ENCODE data around the gene TSC22D2. TPM values are rescaled to one million over a fixed set of nuclear protein-coding genes. Genes with fewer than 3 reads are reported as not detected.
"Not testable (repeated sequence)": the region's sequence is repeated elsewhere in the genome, so short reads cannot be mapped to it uniquely, and the experiment has no call there.

Gene TSC22D2
- total RNA-seq, 1 experiment from 2014 or later = 20.0 TPM

DNA sequence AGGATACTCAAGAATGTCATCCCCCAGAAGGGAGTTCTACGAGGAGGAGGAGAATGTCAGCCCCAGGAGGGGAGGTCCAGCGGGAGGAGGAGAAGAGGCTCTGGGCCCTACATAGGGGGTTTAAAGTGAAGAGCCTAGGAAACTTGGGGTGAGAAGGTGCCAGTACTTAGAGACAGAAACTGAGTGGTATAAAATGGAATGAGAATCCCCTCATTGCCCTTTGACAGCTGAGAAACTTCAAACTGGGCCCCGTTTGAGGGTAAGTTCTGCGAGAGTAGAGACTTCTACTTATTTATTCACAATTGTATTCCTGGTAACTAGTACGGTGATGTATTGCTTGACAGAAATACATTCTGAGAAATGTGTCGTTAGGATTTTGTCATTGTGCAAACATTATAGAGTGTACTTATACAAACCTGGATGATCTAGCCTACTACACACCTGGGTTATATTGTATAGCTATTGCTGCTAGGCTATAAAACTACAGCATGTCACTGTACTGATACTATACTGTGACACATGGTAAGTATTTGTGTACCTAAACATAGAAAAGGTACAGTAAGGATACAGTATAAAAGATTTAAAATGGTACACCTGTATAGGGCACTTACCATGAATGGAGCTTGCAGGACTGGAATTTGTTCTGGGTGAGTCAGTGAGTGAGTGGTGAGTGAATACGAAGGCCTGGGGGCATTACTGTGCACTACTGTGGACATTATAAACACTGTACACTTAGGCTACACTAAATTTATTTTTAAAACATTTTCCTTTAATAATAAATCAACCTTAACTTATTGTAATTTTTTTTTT, 62.0 kb downstream of the TSC22D2 start (continued):
- TF ChIP-seq CTCF (IDR thresholded peaks at IDR 0.05 in 2 of 3, conservative IDR thresholded peaks at IDR 0.05 in 1 of 3; ENCODE audit: borderline replicate concordance in 1 of 3, insufficient read depth in 1 of 3, low read depth in 2 of 3, low read length in 2 of 3) (no peak), SRF (IDR thresholded peaks at IDR 0.05; ENCODE audit: low read depth) (no peak), POLR2AphosphoS5 (IDR thresholded peaks at IDR 0.05; ENCODE audit: low read depth, low read length) (no peak), CEBPB (IDR thresholded peaks at IDR 0.05; ENCODE audit: low read depth) (no peak)
- TF ChIP-seq, protein P1, sequence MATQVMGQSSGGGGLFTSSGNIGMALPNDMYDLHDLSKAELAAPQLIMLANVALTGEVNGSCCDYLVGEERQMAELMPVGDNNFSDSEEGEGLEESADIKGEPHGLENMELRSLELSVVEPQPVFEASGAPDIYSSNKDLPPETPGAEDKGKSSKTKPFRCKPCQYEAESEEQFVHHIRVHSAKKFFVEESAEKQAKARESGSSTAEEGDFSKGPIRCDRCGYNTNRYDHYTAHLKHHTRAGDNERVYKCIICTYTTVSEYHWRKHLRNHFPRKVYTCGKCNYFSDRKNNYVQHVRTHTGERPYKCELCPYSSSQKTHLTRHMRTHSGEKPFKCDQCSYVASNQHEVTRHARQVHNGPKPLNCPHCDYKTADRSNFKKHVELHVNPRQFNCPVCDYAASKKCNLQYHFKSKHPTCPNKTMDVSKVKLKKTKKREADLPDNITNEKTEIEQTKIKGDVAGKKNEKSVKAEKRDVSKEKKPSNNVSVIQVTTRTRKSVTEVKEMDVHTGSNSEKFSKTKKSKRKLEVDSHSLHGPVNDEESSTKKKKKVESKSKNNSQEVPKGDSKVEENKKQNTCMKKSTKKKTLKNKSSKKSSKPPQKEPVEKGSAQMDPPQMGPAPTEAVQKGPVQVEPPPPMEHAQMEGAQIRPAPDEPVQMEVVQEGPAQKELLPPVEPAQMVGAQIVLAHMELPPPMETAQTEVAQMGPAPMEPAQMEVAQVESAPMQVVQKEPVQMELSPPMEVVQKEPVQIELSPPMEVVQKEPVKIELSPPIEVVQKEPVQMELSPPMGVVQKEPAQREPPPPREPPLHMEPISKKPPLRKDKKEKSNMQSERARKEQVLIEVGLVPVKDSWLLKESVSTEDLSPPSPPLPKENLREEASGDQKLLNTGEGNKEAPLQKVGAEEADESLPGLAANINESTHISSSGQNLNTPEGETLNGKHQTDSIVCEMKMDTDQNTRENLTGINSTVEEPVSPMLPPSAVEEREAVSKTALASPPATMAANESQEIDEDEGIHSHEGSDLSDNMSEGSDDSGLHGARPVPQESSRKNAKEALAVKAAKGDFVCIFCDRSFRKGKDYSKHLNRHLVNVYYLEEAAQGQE (IDR thresholded peaks at IDR 0.05; ENCODE audit: low read depth) = no peak
- TF ChIP-seq, protein P2, sequence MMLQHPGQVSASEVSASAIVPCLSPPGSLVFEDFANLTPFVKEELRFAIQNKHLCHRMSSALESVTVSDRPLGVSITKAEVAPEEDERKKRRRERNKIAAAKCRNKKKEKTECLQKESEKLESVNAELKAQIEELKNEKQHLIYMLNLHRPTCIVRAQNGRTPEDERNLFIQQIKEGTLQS (IDR thresholded peaks at IDR 0.05) = no peak

GRCh38 chr3:150472421-150472820, 64.3 kb downstream of the TSC22D2 start:
- intact Hi-C loops (cut with micrococcal nuclease) = no loop called here
- no peaks in the 10 kb centered on the region for H3K9me2 ChIP-seq (ENCODE audit: insufficient read depth)
- no peak overlapping the region for H3K9ac ChIP-seq (ENCODE audit: low read length)
- DNase-seq (ENCODE audit: low read depth, low spot score) (no peak), ATAC-seq (no peak)
- H3K4me2 ChIP-seq (ENCODE audit: low read length) = no peak overlapping the region
- no peaks in the 10 kb centered on the region for H4K20me1 ChIP-seq (ENCODE audit: insufficient read depth)
- H3K4me3 ChIP-seq (replicated peaks in 1 of 2; ENCODE audit: low read depth in 1 of 2, low read length in 2 of 2) = no peak overlapping the region
- H3K79me2 ChIP-seq (ENCODE audit: insufficient read depth, low read length) = no peaks in the 10 kb centered on the region
- peaks cover 13 to 28% of the 10 kb centered on the region in 2 experiments for H3K4me1 ChIP-seq (ENCODE audit: control insufficient read depth in 1 of 2, insufficient read depth in 2 of 2, low read length in 2 of 2)
- H3K36me3 ChIP-seq (ENCODE audit: control insufficient read depth in 1 of 2, insufficient read depth in 2 of 2, low read length in 2 of 2) = no peaks in the 10 kb centered on the region
- H3K27ac ChIP-seq (ENCODE audit: low read depth, low read length) = no peak overlapping the region
- CTCF ChIA-PET = no interaction called here
- POLR2A ChIA-PET = no interaction called here
- H3K27me3 ChIP-seq (ENCODE audit: insufficient read depth, low read length) = no peaks in the 10 kb centered on the region
- RAD21 ChIA-PET (ENCODE audit: low non-redundant PET in 1 of 2, low total read pairs in 2 of 2, uncharacterized antibody in 2 of 2, unreplicated experiment in 2 of 2) = no interaction called here
- TF ChIP-seq RAD21 (IDR thresholded peaks at IDR 0.05; ENCODE audit: low read depth) = no peak
- TF ChIP-seq, protein P3, sequence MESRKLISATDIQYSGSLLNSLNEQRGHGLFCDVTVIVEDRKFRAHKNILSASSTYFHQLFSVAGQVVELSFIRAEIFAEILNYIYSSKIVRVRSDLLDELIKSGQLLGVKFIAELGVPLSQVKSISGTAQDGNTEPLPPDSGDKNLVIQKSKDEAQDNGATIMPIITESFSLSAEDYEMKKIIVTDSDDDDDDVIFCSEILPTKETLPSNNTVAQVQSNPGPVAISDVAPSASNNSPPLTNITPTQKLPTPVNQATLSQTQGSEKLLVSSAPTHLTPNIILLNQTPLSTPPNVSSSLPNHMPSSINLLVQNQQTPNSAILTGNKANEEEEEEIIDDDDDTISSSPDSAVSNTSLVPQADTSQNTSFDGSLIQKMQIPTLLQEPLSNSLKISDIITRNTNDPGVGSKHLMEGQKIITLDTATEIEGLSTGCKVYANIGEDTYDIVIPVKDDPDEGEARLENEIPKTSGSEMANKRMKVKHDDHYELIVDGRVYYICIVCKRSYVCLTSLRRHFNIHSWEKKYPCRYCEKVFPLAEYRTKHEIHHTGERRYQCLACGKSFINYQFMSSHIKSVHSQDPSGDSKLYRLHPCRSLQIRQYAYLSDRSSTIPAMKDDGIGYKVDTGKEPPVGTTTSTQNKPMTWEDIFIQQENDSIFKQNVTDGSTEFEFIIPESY (IDR thresholded peaks at IDR 0.05; ENCODE audit: extremely low read depth, insufficient replicate concordance, low read length) = no peak
- no peak for TF ChIP-seq POLR2A (IDR thresholded peaks at IDR 0.05; ENCODE audit: borderline replicate concordance, extremely low read depth, insufficient read depth, insufficient read length)
- no peaks in the 10 kb centered on the region for H3K9me3 ChIP-seq (ENCODE audit: control insufficient read depth in 1 of 2, insufficient read depth in 1 of 2, low read depth in 1 of 2, low read length in 2 of 2)
- no TSS peak for BruUV-seq (replicated peaks)
- H2AFZ ChIP-seq (ENCODE audit: low read depth, low read length, poor library complexity, severe bottlenecking) = no peak overlapping the region

DNA sequence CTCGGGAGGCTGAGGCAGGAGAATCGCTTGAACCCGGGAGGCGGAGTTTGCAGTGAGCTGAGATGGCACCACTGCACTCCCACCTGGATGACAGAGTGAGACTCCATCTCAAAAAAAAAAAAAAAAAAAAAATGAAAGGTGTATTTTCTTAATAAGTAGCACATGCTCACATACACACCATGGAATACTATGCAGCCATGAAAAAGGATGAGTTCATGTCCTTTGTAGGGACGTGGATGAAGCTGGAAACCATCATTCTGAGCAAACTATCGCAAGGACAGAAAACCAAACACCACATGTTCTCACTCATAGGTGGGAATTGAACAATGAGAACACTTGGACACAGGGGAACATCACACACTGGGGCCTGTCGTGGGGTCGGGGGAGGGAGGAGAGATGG, 65.1 kb downstream of the TSC22D2 start:
- H3K4me2 ChIP-seq (ENCODE audit: low read length); intact Hi-C loops (cut with micrococcal nuclease); H3K27ac ChIP-seq (ENCODE audit: low read depth, low read length); DNase-seq (ENCODE audit: low read depth, low spot score); H3K9me2 ChIP-seq (ENCODE audit: insufficient read depth); H3K79me2 ChIP-seq (ENCODE audit: insufficient read depth, low read length); ATAC-seq; H3K4me3 ChIP-seq (replicated peaks in 1 of 2; ENCODE audit: low read depth in 1 of 2, low read length in 2 of 2); RAD21 ChIA-PET (ENCODE audit: low non-redundant PET in 1 of 2, low total read pairs in 2 of 2, uncharacterized antibody in 2 of 2, unreplicated experiment in 2 of 2); BruUV-seq (replicated peaks); H3K36me3 ChIP-seq (ENCODE audit: control insufficient read depth in 1 of 2, insufficient read depth in 2 of 2, low read length in 2 of 2); H2AFZ ChIP-seq (ENCODE audit: low read depth, low read length, poor library complexity, severe bottlenecking); H3K9me3 ChIP-seq (ENCODE audit: control insufficient read depth in 1 of 2, insufficient read depth in 1 of 2, low read depth in 1 of 2, low read length in 2 of 2); POLR2A ChIA-PET; H3K27me3 ChIP-seq (ENCODE audit: insufficient read depth, low read length); H3K9ac ChIP-seq (ENCODE audit: low read length); H4K20me1 ChIP-seq (ENCODE audit: insufficient read depth); CTCF ChIA-PET: not testable (repeated sequence)
- peaks cover 13 to 26% of the 10 kb centered on the region in 2 experiments for H3K4me1 ChIP-seq (ENCODE audit: control insufficient read depth in 1 of 2, insufficient read depth in 2 of 2, low read length in 2 of 2)

All from HCT116 (cell line).